ENCODE results near the gene IL1RAPL1.

GRCh38 chrX:29107231-29107630, 520.0 kb downstream of the IL1RAPL1 start:
- TF ChIP-seq CTCF (IDR thresholded peaks at IDR 0.05): no peak
- no peak for TF ChIP-seq ZFX (IDR thresholded peaks at IDR 0.05; ENCODE audit: borderline replicate concordance)
